ENCODE results near the gene WDR64.

WDR64 gene

GRCh38 chr1:241767737-241768136 is 115.7 kb downstream of the WDR64 start:
- H4K20me1 ChIP-seq (ENCODE audit: insufficient read depth, low read length): no peaks in the 10 kb centered on the region
- no peaks in the 10 kb centered on the region for H3K27me3 ChIP-seq (ENCODE audit: insufficient read depth, low read length, poor library complexity)
- no peaks in the 10 kb centered on the region for H3K36me3 ChIP-seq (ENCODE audit: insufficient read depth, low read length)
- no peak overlapping the region for H3K4me3 ChIP-seq (ENCODE audit: low read depth in 1 of 2, low read length in 2 of 2)
- no peak overlapping the region for H2AFZ ChIP-seq (ENCODE audit: low read depth, low read length)
- H3K9ac ChIP-seq (ENCODE audit: low read depth, low read length): no peak overlapping the region
- ATAC-seq (ENCODE audit: insufficient read depth, low read depth): no peak
- H3K79me2 ChIP-seq (ENCODE audit: insufficient read depth, low read length): no peaks in the 10 kb centered on the region
- H3K4me2 ChIP-seq (ENCODE audit: insufficient read depth, low read length): no peak overlapping the region
- no peak for DNase-seq
- no peaks in the 10 kb centered on the region for H3K9me3 ChIP-seq (ENCODE audit: insufficient read depth, low read length, severe bottlenecking)
- H3K4me1 ChIP-seq (ENCODE audit: insufficient read depth, low read length): no peaks in the 10 kb centered on the region
- no peak overlapping the region for H3K27ac ChIP-seq (ENCODE audit: low read length)
- TF ChIP-seq EZH2 (IDR thresholded peaks at IDR 0.05; ENCODE audit: borderline replicate concordance, low read depth, low read length, severe bottlenecking) (no peak), CTCF (IDR thresholded peaks at IDR 0.05; ENCODE audit: borderline replicate concordance, extremely low read depth, low read length, poor library complexity, severe bottlenecking) (no peak)

GRCh38 chr1:241770115-241770514 is 118.0 kb downstream of the WDR64 start:
- TF ChIP-seq CTCF (IDR thresholded peaks at IDR 0.05; ENCODE audit: borderline replicate concordance, extremely low read depth, low read length, poor library complexity, severe bottlenecking) (no peak), EZH2 (IDR thresholded peaks at IDR 0.05; ENCODE audit: borderline replicate concordance, low read depth, low read length, severe bottlenecking) (no peak)
- Histone ChIP-seq H3K79me2 (ENCODE audit: insufficient read depth, low read length) (no peaks in the 10 kb centered on the region), H2AFZ (ENCODE audit: low read depth, low read length) (no peak overlapping the region), H3K36me3 (ENCODE audit: insufficient read depth, low read length) (no peaks in the 10 kb centered on the region), H3K4me2 (ENCODE audit: insufficient read depth, low read length) (no peak overlapping the region), H3K9me3 (ENCODE audit: insufficient read depth, low read length, severe bottlenecking) (no peaks in the 10 kb centered on the region), H3K4me3 (ENCODE audit: low read depth in 1 of 2, low read length in 2 of 2) (no peak overlapping the region), H3K27ac (ENCODE audit: low read length) (no peak overlapping the region), H3K9ac (ENCODE audit: low read depth, low read length) (no peak overlapping the region), H3K27me3 (ENCODE audit: insufficient read depth, low read length, poor library complexity) (no peaks in the 10 kb centered on the region), H4K20me1 (ENCODE audit: insufficient read depth, low read length) (no peaks in the 10 kb centered on the region), H3K4me1 (ENCODE audit: insufficient read depth, low read length) (no peaks in the 10 kb centered on the region)
- peak; percentile 65; the same call in 2 of the 3 replicates for ATAC-seq (ENCODE audit: insufficient read depth, low read depth)
- no peak for DNase-seq

- TF ChIP-seq EZH2 (IDR thresholded peaks at IDR 0.05; ENCODE audit: borderline replicate concordance, low read depth, low read length, severe bottlenecking) (no peak), CTCF (IDR thresholded peaks at IDR 0.05; ENCODE audit: borderline replicate concordance, extremely low read depth, low read length, poor library complexity, severe bottlenecking) (no peak)
- Histone ChIP-seq H2AFZ (ENCODE audit: low read depth, low read length) (no peak overlapping the region), H3K79me2 (ENCODE audit: insufficient read depth, low read length) (no peaks in the 10 kb centered on the region), H3K4me3 (ENCODE audit: low read depth in 1 of 2, low read length in 2 of 2) (no peak overlapping the region), H3K36me3 (ENCODE audit: insufficient read depth, low read length) (no peaks in the 10 kb centered on the region), H3K4me1 (ENCODE audit: insufficient read depth, low read length) (no peaks in the 10 kb centered on the region), H3K4me2 (ENCODE audit: insufficient read depth, low read length) (no peak overlapping the region), H3K27ac (ENCODE audit: low read length) (no peak overlapping the region), H3K9ac (ENCODE audit: low read depth, low read length) (no peak overlapping the region), H4K20me1 (ENCODE audit: insufficient read depth, low read length) (no peaks in the 10 kb centered on the region), H3K9me3 (ENCODE audit: insufficient read depth, low read length, severe bottlenecking) (no peaks in the 10 kb centered on the region), H3K27me3 (ENCODE audit: insufficient read depth, low read length, poor library complexity) (no peaks in the 10 kb centered on the region)
- DNase-seq: no peak
- no peak for ATAC-seq (ENCODE audit: insufficient read depth, low read depth)
These were observed 119.0 kb downstream of the WDR64 start for GRCh38 chr1:241771117-241771516.
